GM12801 (cell line): ENCODE results near the gene SERPINE2.

Experiments used
- CTCF ChIP-seq: IDR thresholded peaks from one replicate; pipeline ENCODE4 v1.5.1; 2011; ENCODE audit warnings: control low read depth; ENCODE audit not compliant: insufficient read length; ENCODE audit errors: extremely low read depth

Gene SERPINE2

GRCh38 chr2:223980803-223981202 lies 58.3 kb downstream of the SERPINE2 start:
- no peak for TF ChIP-seq CTCF

GRCh38 chr2:223980397-223980735 lies 58.7 kb downstream of the SERPINE2 start:
- TF ChIP-seq CTCF = no peak

- TF ChIP-seq CTCF = no peak
Observed at GRCh38 chr2:223979730-223980396, 59.2 kb downstream of the SERPINE2 start.

GRCh38 chr2:223978451-223978850 lies 60.6 kb downstream of the SERPINE2 start:
- TF ChIP-seq CTCF = no peak

- TF ChIP-seq CTCF = no peak
Observed at GRCh38 chr2:223976635-223977226, 62.4 kb downstream of the SERPINE2 start.

GRCh38 chr2:223973606-223974005 lies 65.5 kb downstream of the SERPINE2 start:
- no peak for TF ChIP-seq CTCF

- no peak for TF ChIP-seq CTCF
Observed at GRCh38 chr2:223972656-223973102, 66.4 kb downstream of the SERPINE2 start.
